DOHH2 (cell line): Measurements from ENCODE around the gene KIF5C.

Source experiments
- EZH2phosphoT487 ChIP-seq: fragments of 200-600 bp; sonication (generic); IDR thresholded peaks from 2 replicates; pipeline ENCODE4 v1.6.1; 2017; ENCODE audit warnings: borderline replicate concordance, mild to moderate bottlenecking, antibody characterized with exemption, low read length, moderate library complexity, mixed read lengths
- TF ChIP-seq, protein P1 (sequence below): fragments of 200-600 bp; sonication (generic); IDR thresholded peaks from one replicate; pipeline ENCODE4 v1.5.1; 2014; ENCODE audit warnings: antibody characterized with exemption, mild to moderate bottlenecking, low read depth, low read length; ENCODE audit not compliant: poor library complexity, severe bottlenecking

DNA sequence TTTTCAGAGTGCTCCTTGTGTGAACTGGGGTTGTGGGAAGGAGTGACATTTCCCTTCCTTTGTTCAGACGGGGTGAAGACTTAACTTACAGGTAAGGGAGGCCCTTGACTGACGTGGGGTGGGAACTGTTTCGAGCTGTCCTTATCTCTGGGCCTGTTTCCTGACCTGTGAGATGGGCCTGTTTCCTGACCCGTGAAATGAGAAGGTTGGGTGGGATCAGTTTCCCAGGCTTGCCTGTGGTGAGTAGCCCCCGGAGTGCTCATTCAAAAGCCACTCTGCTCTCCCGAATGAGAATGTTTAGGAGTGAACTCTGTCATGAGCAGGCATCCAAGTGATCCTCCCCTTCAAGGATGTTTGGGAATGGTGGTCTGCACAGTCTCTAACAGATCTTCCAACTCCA lies 159.4 kb downstream of the KIF5C start:
- TF ChIP-seq, protein P1, sequence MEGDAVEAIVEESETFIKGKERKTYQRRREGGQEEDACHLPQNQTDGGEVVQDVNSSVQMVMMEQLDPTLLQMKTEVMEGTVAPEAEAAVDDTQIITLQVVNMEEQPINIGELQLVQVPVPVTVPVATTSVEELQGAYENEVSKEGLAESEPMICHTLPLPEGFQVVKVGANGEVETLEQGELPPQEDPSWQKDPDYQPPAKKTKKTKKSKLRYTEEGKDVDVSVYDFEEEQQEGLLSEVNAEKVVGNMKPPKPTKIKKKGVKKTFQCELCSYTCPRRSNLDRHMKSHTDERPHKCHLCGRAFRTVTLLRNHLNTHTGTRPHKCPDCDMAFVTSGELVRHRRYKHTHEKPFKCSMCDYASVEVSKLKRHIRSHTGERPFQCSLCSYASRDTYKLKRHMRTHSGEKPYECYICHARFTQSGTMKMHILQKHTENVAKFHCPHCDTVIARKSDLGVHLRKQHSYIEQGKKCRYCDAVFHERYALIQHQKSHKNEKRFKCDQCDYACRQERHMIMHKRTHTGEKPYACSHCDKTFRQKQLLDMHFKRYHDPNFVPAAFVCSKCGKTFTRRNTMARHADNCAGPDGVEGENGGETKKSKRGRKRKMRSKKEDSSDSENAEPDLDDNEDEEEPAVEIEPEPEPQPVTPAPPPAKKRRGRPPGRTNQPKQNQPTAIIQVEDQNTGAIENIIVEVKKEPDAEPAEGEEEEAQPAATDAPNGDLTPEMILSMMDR, result no peak
- no peak for TF ChIP-seq EZH2phosphoT487
